Thyroid gland (tissue), 4 donors: Measurements from ENCODE around the gene OGFOD3. TPM values are rescaled to one million over a fixed set of nuclear protein-coding genes. Genes with fewer than 3 reads are reported as not detected.
A peak's percentile ranks its signal among the peaks of the same experiment; 100 is the strongest.

ENCODE experiments used
- DNase-seq, 2 donors: peaks; one replicate each; pipeline ENCODE4 v3.0.0-alpha.2; 2019
- H3K27ac ChIP-seq, 3 donors: fragments of 200-600 bp; sonication (generic); 1 replicate in 2 of 3; 2 replicates in 1 of 3; pipeline ENCODE4 v1.5.1; 2016 to 2019; ENCODE audit warnings: mild to moderate bottlenecking in 1 of 3, moderate library complexity in 1 of 3
- H3K27me3 ChIP-seq: fragments of 200-600 bp; sonication (generic); one replicate; pipeline ENCODE4 v1.5.1; 2019
- H3K36me3 ChIP-seq, 2 donors: fragments of 200-600 bp; sonication (generic); one replicate each; pipeline ENCODE4 v1.5.1; 2016 to 2019
- H3K4me1 ChIP-seq, 2 donors: fragments of 200-600 bp; sonication (generic); one replicate each; pipeline ENCODE4 v1.5.1; 2017 to 2019
- H3K4me3 ChIP-seq, 3 donors: fragments of 200-600 bp; sonication (generic); replicated peaks in 1 of 3; 1 replicate in 2 of 3; 2 replicates in 1 of 3; pipeline ENCODE4 v1.5.1; 2016; ENCODE audit warnings: mild to moderate bottlenecking in 1 of 3
- H3K9me3 ChIP-seq: fragments of 200-600 bp; sonication (generic); one replicate; pipeline ENCODE4 v1.5.1; 2017
- POLR2A ChIP-seq, 2 donors: fragments of 450-650 bp; IDR thresholded peaks; one replicate each; pipeline ENCODE4 v1.6.1; 2017; ENCODE audit warnings: antibody characterized with exemption in 2 of 2, mild to moderate bottlenecking in 2 of 2, moderate library complexity in 1 of 2
- WGBS, 2 donors: methylation state at CpG; one replicate each; pipeline ENCODE4 v1.1.5; 2017; 5-methylcytosine and 5-hydroxymethylcytosine counted together
- intact Hi-C: fragments of 100-400 bp; cut with DNase I; formaldehyde crosslinking; loops from one replicate; pipeline ENCODE4 v1.15.1; 2023
- total RNA-seq, 4 donors: library from RNA; depleted of rRNA; stranded (reverse); fragments of >200 nt; gene quantifications; one replicate each; pipeline ENCODE4 v1.2.3, GENCODE V29; 2016
- TF ChIP-seq, protein P1 (sequence below), 6 experiments: fragments of 200-600 bp in 3 of 6; fragments of 450-650 bp in 3 of 6; sonication (generic) in 3 of 6; IDR thresholded peaks; one replicate each; pipeline ENCODE4 v1.5.1; 2016 to 2019; ENCODE audit warnings: antibody characterized with exemption in 6 of 6, mild to moderate bottlenecking in 2 of 6, inconsistent platforms in 1 of 6, moderate library complexity in 1 of 6

Gene OGFOD3
- total RNA-seq, 4 donors from 2014 or later: 46.5 to 57.5 (median 55.1) TPM

DNA sequence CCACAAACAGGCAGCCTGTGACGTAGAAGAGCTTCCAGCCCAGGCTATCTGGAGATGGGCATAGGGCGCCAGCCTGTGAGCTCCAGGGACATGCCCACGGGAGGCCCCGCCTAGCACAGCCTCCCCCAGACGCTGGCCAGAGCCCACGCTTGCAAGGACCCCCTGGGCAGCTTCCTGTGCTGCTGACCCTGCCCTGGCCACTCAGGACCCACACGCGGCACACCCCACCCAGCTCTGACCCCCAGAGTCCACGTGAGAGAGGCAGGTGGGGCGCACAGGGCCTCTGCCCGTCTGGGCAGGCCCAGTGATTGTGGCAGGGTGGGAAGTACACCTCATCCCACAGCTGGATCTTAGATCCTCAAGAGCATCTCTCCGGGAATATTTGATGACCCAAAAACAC lies 28.3 kb upstream of the OGFOD3 start:
- TF ChIP-seq, protein P1, sequence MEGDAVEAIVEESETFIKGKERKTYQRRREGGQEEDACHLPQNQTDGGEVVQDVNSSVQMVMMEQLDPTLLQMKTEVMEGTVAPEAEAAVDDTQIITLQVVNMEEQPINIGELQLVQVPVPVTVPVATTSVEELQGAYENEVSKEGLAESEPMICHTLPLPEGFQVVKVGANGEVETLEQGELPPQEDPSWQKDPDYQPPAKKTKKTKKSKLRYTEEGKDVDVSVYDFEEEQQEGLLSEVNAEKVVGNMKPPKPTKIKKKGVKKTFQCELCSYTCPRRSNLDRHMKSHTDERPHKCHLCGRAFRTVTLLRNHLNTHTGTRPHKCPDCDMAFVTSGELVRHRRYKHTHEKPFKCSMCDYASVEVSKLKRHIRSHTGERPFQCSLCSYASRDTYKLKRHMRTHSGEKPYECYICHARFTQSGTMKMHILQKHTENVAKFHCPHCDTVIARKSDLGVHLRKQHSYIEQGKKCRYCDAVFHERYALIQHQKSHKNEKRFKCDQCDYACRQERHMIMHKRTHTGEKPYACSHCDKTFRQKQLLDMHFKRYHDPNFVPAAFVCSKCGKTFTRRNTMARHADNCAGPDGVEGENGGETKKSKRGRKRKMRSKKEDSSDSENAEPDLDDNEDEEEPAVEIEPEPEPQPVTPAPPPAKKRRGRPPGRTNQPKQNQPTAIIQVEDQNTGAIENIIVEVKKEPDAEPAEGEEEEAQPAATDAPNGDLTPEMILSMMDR (IDR thresholded peaks at IDR 0.05): no peak
- no peak for TF ChIP-seq POLR2A (IDR thresholded peaks at IDR 0.05)
- no peak for DNase-seq
- Histone ChIP-seq H3K4me3 (no peak overlapping the region), H3K27ac (no peak overlapping the region), H3K9me3 (no peaks in the 10 kb centered on the region), H3K4me1 (peaks cover 17 to 33% of the 10 kb centered on the region in 2 donors), H3K27me3 (no peaks in the 10 kb centered on the region), H3K36me3 (peaks cover 0 to 9% of the 10 kb centered on the region in 2 donors)
- WGBS, 2 donors: 86 to 87% methylated on average over 5 to 7 of the region's 12 CpGs
- intact Hi-C loops: no loop called here

DNA sequence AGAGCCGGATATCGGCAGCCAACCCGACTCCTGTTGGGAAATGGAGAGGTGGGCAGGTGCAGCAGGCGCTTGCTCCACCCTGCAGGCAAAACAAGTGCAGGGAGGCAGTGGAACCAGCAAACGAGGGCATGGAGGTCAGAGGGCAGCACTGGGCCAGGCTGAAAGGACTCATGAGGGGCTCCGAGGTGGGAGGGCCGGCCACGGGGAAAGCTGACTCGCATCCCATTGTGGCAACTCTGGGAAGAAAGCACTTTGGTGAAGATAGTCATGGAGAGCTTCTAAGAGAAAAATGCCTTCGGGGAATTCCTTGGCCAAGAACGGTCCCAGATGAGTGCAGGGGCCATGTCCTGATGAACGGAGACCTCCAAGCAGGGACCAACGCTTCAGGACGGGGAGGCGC lies 27.7 kb upstream of the OGFOD3 start:
- no peaks in the 10 kb centered on the region for H3K27me3 ChIP-seq
- H3K4me3 ChIP-seq: no peak overlapping the region
- no peak for TF ChIP-seq POLR2A (IDR thresholded peaks at IDR 0.05)
- TF ChIP-seq, protein P1 (IDR thresholded peaks at IDR 0.05): no peak
- H3K27ac ChIP-seq: no peak overlapping the region
- 90 to 91% methylated on average over 15 of the region's 15 CpGs for WGBS, 2 donors
- no peaks in the 10 kb centered on the region for H3K9me3 ChIP-seq
- intact Hi-C loops: no loop called here
- peaks cover 12 to 28% of the 10 kb centered on the region in 2 donors for H3K4me1 ChIP-seq
- DNase-seq: no peak
- H3K36me3 ChIP-seq: peaks cover 0 to 9% of the 10 kb centered on the region in 2 donors

DNA sequence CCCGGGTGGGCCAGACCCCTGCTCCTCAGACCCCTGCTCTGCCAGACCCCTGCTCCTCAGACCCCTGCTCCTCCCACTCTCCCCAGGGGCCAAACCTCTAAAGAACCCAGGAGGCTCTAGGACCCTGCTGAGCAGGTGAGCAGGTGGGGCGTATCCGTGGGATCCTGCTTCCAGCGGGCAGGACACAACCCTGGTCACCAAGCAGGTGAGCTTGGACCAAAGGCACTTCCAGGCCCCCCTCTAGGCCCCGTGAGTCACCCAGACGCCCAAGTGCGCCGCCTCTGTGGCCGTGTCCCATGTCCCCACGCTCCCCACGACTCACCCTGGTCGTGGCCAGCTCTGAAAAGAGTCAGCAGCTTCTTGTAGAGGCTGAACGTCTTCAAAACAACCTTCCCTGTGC lies 27.2 kb upstream of the OGFOD3 start:
- no peaks in the 10 kb centered on the region for H3K9me3 ChIP-seq
- DNase-seq: no peak
- H3K4me1 ChIP-seq: peaks cover 11 to 25% of the 10 kb centered on the region in 2 donors
- peaks cover 0 to 9% of the 10 kb centered on the region in 2 donors for H3K36me3 ChIP-seq
- H3K27ac ChIP-seq: peak overlapping the region in 1 of 3 donors; percentile 8
- H3K27me3 ChIP-seq: no peaks in the 10 kb centered on the region
- TF ChIP-seq POLR2A (IDR thresholded peaks at IDR 0.05): no peak
- TF ChIP-seq, protein P1 (IDR thresholded peaks at IDR 0.05): no peak
- H3K4me3 ChIP-seq: no peak overlapping the region
- intact Hi-C loops: no loop called here
- 74 to 85% methylated on average over 6 to 10 of the region's 13 CpGs for WGBS, 2 donors

DNA sequence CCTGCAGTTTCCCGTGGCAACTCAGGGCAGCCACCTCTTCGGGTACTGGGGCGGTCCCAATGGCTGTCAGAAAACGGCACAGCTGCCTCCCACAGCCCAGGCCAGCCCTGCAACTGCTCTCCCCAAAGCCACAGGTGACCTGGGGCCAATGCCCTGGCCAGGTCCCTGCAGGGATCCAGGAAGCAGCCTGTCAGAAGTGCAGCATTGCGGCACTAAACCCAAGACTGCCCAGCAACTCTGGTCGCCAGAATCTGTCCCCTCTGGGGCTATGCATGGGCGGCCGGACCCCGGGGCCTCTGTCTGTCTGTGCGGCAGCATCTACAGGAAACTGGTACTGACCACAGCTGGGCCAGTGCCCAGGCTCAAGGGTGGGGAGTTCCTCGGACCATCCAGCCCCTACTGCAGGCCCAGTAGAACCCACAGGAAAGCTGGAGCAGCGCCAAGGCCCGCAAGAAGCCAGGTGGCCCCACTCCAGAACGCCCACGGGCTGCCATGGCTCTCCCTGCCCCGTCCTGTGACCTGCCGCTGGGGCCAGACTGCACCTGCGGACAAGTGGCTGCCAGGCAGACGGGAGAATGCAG lies 26.6 kb upstream of the OGFOD3 start:
- Histone ChIP-seq H3K9me3 (no peaks in the 10 kb centered on the region), H3K4me1 (peaks cover 11 to 25% of the 10 kb centered on the region in 2 donors), H3K27ac (peak overlapping the region in 1 of 3 donors; percentile 8), H3K27me3 (no peaks in the 10 kb centered on the region), H3K36me3 (peaks cover 0 to 9% of the 10 kb centered on the region in 2 donors), H3K4me3 (no peak overlapping the region)
- intact Hi-C loops: no loop called here
- TF ChIP-seq POLR2A (IDR thresholded peaks at IDR 0.05): no peak
- TF ChIP-seq, protein P1 (IDR thresholded peaks at IDR 0.05): no peak
- peak; percentile 44 to 52 for DNase-seq
- 27 to 53% methylated on average over 8 to 9 of the region's 19 CpGs for WGBS, 2 donors

DNA sequence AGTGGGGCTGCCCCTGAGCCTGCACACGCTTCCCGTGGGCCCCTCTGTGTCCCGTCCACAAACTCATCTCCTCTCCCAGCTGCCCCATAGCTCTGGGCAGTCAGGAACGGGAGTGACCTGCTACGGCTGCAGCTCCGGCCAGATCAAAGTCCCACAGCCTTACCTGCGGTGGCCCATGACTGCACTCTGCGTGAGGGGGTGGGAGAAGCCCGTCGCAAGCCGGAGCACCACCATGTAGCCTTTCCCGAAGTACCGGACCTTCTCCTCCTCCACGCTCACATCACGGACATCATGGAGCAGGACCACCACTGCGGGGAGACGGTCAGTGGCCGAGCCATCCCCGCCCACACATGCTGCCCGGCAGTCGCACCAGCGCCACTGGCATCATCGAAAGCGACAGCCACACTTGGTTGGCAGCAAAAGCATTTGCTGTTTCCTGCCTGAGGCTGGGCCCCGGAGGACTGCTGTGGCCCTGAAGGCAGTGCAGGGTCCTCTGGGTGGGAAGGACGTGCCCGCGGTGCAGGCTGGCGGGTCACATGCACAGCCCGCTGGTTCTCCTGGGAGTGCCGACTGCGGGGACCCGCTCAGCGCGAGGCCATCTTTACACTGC lies 26.0 kb upstream of the OGFOD3 start:
- no peaks in the 10 kb centered on the region for H3K27me3 ChIP-seq
- peaks cover 0 to 9% of the 10 kb centered on the region in 2 donors for H3K36me3 ChIP-seq
- H3K4me1 ChIP-seq: peaks cover 4 to 18% of the 10 kb centered on the region in 2 donors
- WGBS, 2 donors: 95 to 96% methylated on average over 15 to 31 of the region's 35 CpGs
- H3K27ac ChIP-seq: no peak overlapping the region
- TF ChIP-seq POLR2A (IDR thresholded peaks at IDR 0.05): no peak
- no peak for DNase-seq
- no peaks in the 10 kb centered on the region for H3K9me3 ChIP-seq
- H3K4me3 ChIP-seq: no peak overlapping the region
- intact Hi-C loops: no loop called here
